ENCODE data around the gene CCDC74B. TPM values are rescaled to one million over a fixed set of nuclear protein-coding genes. Genes with fewer than 3 reads are reported as not detected.

Gene CCDC74B
- total RNA-seq, 1 donor from 2014 or later = 1.0 TPM

DNA sequence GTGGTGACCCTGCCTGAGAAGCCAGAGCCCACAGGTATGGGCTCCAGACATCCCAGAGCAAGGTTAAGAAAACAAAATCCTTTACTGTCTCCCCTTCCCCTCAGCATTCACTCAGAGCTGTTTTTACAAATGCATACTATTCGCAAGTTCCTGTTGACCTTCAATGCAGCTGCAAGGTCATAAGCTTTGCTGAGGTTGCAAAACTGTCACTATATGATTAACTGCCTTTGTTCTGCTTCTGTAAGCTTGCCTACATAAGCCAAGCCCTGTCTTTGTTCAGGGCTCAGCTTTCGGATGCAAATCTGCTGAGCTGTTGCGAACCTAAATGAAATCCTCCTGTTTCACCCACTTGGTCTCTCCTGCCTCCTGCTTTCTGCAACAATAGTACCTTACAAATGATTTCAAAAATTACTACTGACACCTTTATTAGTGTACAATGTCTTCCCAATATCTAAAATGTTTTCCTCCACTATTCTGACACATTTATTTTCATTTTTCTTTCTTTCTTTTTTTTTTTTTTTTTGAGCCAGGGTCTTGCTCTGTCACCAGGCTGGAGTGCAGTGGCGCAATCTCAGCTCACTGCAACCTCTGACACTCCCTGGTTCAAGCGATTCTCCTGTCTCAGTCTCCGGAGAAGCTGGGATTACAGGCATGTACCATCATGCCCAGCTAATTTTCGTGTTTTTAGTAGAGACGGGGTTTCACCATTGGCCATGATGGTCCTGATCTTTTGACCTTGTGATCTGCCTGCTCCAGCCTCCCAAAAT is 42.1 kb downstream of the CCDC74B start:
- DNase-seq = peak; percentile 0

Small RNAs within 50 kb of the gene (small RNA-seq; reads per million reads assigned to genes)
- gene RNU6-1049P (ENCODE audit: low replicate concordance) = not detected

Other genes with a start within 250 kb of the CCDC74B start
- 0.10 TPM for gene RAB6C, start 165.4 kb downstream of the CCDC74B start, total RNA-seq
- gene POTEF, start 15.9 kb downstream of the CCDC74B start, total RNA-seq = not detected
- 22.5 TPM for gene SMPD4, start 36.5 kb upstream of the CCDC74B start, total RNA-seq
- gene MZT2B, start 37.1 kb upstream of the CCDC74B start, total RNA-seq = 106 TPM
- gene TUBA3E, start 53.3 kb upstream of the CCDC74B start, total RNA-seq = not detected
- gene IMP4, start 197.8 kb upstream of the CCDC74B start, total RNA-seq = 52.1 TPM
- 21.1 TPM for gene PTPN18, start 210.9 kb upstream of the CCDC74B start, total RNA-seq